ENCODE results near the gene LMO1. TPM values are rescaled to one million over a fixed set of nuclear protein-coding genes. Genes with fewer than 3 reads are reported as not detected.

The LMO1 gene
- total RNA-seq, 2 experiments from 2014 or later, result not detected

DNA sequence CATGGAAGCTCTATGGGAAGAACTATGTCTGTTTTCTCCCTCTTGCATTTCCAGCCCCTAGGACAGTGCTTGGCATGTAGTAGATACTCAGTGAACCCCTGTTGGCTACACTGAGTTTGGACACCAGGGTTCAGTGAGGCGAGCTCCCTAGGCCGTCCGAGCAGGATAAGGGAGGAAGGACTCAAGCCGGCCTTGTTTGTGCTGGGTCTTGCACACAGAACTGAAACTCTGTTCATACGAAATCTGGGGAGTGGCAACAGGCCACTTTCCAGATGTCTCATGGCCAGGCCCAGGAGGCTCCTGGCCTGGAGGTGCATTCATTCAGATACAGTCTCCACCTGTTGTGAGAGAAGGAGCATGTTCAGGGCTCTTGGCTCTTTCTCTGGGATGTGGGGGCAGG is 23.6 kb upstream of the LMO1 start:
- ChIA-PET POLR2A (no interaction called here), CTCF (no interaction called here)
- DNase-seq, result no peak
- Mint-ChIP-seq H3K9me3 (no peaks in the 10 kb centered on the region), H3K27me3 (peaks cover 7% of the 10 kb centered on the region), H3K36me3 (ENCODE audit: low read depth) (no peaks in the 10 kb centered on the region), H3K4me1 (ENCODE audit: low read depth) (no peaks in the 10 kb centered on the region), H3K27ac (no peak overlapping the region), H3K4me3 (no peak overlapping the region)
- TF ChIP-seq, protein P1, sequence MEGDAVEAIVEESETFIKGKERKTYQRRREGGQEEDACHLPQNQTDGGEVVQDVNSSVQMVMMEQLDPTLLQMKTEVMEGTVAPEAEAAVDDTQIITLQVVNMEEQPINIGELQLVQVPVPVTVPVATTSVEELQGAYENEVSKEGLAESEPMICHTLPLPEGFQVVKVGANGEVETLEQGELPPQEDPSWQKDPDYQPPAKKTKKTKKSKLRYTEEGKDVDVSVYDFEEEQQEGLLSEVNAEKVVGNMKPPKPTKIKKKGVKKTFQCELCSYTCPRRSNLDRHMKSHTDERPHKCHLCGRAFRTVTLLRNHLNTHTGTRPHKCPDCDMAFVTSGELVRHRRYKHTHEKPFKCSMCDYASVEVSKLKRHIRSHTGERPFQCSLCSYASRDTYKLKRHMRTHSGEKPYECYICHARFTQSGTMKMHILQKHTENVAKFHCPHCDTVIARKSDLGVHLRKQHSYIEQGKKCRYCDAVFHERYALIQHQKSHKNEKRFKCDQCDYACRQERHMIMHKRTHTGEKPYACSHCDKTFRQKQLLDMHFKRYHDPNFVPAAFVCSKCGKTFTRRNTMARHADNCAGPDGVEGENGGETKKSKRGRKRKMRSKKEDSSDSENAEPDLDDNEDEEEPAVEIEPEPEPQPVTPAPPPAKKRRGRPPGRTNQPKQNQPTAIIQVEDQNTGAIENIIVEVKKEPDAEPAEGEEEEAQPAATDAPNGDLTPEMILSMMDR (IDR thresholded peaks at IDR 0.05), result no peak
- Histone ChIP-seq H3K27ac (ENCODE audit: low read depth in 1 of 2, low read length in 2 of 2) (no peak overlapping the region), H3K36me3 (ENCODE audit: insufficient read depth, low read length) (no peaks in the 10 kb centered on the region), H3K27me3 (ENCODE audit: control insufficient read depth in 1 of 2, insufficient read depth in 2 of 2, low read length in 2 of 2) (peaks cover 6 to 9% of the 10 kb centered on the region in 2 experiments), H3K9me3 (ENCODE audit: control insufficient read depth in 1 of 2, insufficient read depth in 1 of 2, low read length in 2 of 2) (no peaks in the 10 kb centered on the region), H3K4me1 (ENCODE audit: insufficient read depth, low read length) (no peaks in the 10 kb centered on the region), H3K4me3 (ENCODE audit: low read length) (no peak overlapping the region)
- ATAC-seq (ENCODE audit: poor library complexity), result no peak
- intact Hi-C loops (cut with DNase I, micrococcal nuclease), result no loop called here

DNA sequence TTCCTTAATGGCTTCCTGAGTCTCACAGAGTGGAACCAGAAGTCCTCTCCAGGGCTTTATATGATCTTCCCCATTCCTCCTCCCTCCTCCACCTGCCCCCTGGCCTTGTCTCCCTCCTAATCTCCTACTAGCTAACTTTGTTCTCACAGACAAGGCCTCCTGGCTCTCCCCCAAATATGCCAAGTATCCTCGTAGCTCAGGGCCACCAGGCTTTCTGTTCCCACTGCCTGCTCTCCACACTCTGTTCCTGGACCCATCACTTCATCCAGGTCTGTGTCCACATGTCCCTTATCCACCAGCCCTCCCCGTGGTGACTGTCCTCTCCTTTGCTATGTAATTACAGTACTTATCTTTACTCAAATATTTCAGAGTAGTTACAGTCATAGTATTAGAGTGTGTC is 23.2 kb upstream of the LMO1 start:
- Mint-ChIP-seq H3K9me3 (no peaks in the 10 kb centered on the region), H3K36me3 (ENCODE audit: low read depth) (no peaks in the 10 kb centered on the region), H3K27ac (no peak overlapping the region), H3K27me3 (peaks cover 7% of the 10 kb centered on the region), H3K4me3 (no peak overlapping the region), H3K4me1 (ENCODE audit: low read depth) (no peaks in the 10 kb centered on the region)
- CTCF ChIA-PET, result no interaction called here
- H3K4me3 ChIP-seq (ENCODE audit: low read length), result no peak overlapping the region
- TF ChIP-seq, protein P1 (IDR thresholded peaks at IDR 0.05), result no peak
- ATAC-seq (ENCODE audit: poor library complexity) (no peak), DNase-seq (no peak)
- no peaks in the 10 kb centered on the region for H3K36me3 ChIP-seq (ENCODE audit: insufficient read depth, low read length)
- no peaks in the 10 kb centered on the region for H3K9me3 ChIP-seq (ENCODE audit: control insufficient read depth in 1 of 2, insufficient read depth in 1 of 2, low read length in 2 of 2)
- POLR2A ChIA-PET, result no interaction called here
- intact Hi-C loops (cut with DNase I, micrococcal nuclease), result no loop called here
- H3K27ac ChIP-seq (ENCODE audit: low read depth in 1 of 2, low read length in 2 of 2), result no peak overlapping the region
- no peaks in the 10 kb centered on the region for H3K4me1 ChIP-seq (ENCODE audit: insufficient read depth, low read length)
- peaks cover 6 to 9% of the 10 kb centered on the region in 2 experiments for H3K27me3 ChIP-seq (ENCODE audit: control insufficient read depth in 1 of 2, insufficient read depth in 2 of 2, low read length in 2 of 2)

DNA sequence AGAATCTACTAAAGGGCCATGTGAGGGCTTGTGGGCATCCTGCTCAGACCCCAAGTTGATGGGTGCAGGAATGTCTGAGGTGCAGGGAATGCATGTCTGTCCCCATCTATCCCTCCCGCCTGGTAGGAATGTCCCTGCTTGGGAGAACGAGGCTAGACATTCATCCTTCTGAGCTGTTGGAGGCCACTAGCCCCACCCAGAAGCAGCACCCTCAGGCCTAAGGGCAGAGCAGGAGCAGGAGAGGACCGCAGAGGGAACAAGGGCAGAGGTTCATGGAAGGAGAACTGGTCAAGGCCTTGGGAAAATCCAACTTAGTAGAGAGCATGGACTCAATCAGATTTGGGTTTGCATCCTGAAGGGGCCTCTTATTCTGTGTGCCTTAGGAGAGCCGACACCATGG is 22.1 kb upstream of the LMO1 start:
- Mint-ChIP-seq H3K4me1 (ENCODE audit: low read depth) (no peaks in the 10 kb centered on the region), H3K4me3 (no peak overlapping the region), H3K9me3 (no peaks in the 10 kb centered on the region), H3K36me3 (ENCODE audit: low read depth) (no peaks in the 10 kb centered on the region), H3K27ac (no peak overlapping the region), H3K27me3 (peaks cover 7% of the 10 kb centered on the region)
- CTCF ChIA-PET, result no interaction called here
- intact Hi-C loops (cut with DNase I, micrococcal nuclease), result no loop called here
- Histone ChIP-seq H3K36me3 (ENCODE audit: insufficient read depth, low read length) (no peaks in the 10 kb centered on the region), H3K27ac (ENCODE audit: low read depth in 1 of 2, low read length in 2 of 2) (no peak overlapping the region), H3K4me1 (ENCODE audit: insufficient read depth, low read length) (no peaks in the 10 kb centered on the region), H3K27me3 (ENCODE audit: control insufficient read depth in 1 of 2, insufficient read depth in 2 of 2, low read length in 2 of 2) (peaks cover 6 to 9% of the 10 kb centered on the region in 2 experiments), H3K9me3 (ENCODE audit: control insufficient read depth in 1 of 2, insufficient read depth in 1 of 2, low read length in 2 of 2) (no peaks in the 10 kb centered on the region), H3K4me3 (ENCODE audit: low read length) (no peak overlapping the region)
- POLR2A ChIA-PET, result no interaction called here
- DNase-seq (no peak), ATAC-seq (ENCODE audit: poor library complexity) (no peak)
- TF ChIP-seq, protein P1 (IDR thresholded peaks at IDR 0.05), result no peak
